ENCODE results near the gene CMA1. TPM values are rescaled to one million over a fixed set of nuclear protein-coding genes. Genes with fewer than 3 reads are reported as not detected.

Gene CMA1
- total RNA-seq, 2 experiments from 2014 or later: not detected

DNA sequence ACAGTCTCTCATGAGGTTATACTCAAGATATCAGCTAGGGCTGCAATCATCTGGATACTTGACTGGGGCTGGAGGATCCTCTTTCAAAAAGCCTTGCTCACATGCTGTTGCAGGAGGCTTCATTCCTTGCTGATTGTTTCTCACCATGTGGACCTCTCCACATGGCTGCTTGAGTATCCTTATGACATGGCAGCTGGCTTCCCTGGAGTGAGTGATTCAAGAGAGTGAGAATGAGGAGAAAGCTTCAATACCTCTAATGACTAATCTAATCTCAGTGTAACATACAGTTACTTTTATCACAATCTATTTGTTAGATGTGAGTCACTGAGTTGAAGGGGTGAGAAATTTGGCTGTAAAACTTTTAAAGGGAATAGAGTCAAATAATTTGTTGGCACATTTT, 51.1 kb downstream of the CMA1 start:
- Mint-ChIP-seq H3K9me3 (no peaks in the 10 kb centered on the region), H3K4me1 (ENCODE audit: low read depth) (no peaks in the 10 kb centered on the region), H3K4me3 (no peak overlapping the region), H3K36me3 (ENCODE audit: low read depth) (peaks cover 10% of the 10 kb centered on the region), H3K27me3 (no peaks in the 10 kb centered on the region), H3K27ac (no peak overlapping the region)
- intact Hi-C loops (cut with DNase I, micrococcal nuclease): no loop called here
- no peak for TF ChIP-seq CTCF (IDR thresholded peaks at IDR 0.05)
- ChIA-PET CTCF (no interaction called here), POLR2A (no interaction called here)
- Histone ChIP-seq H3K9me3 (ENCODE audit: control insufficient read depth in 1 of 2, insufficient read depth in 1 of 2, low read length in 2 of 2) (peaks cover 0 to 3% of the 10 kb centered on the region in 2 experiments), H3K27me3 (ENCODE audit: control insufficient read depth in 1 of 2, insufficient read depth in 2 of 2, low read length in 2 of 2) (no peaks in the 10 kb centered on the region), H3K36me3 (ENCODE audit: insufficient read depth, low read length) (no peaks in the 10 kb centered on the region), H3K4me3 (ENCODE audit: low read length) (no peak overlapping the region), H3K27ac (ENCODE audit: low read depth in 1 of 2, low read length in 2 of 2) (no peak overlapping the region), H3K4me1 (ENCODE audit: insufficient read depth, low read length) (no peaks in the 10 kb centered on the region)
- DNase-seq (no peak), ATAC-seq (ENCODE audit: poor library complexity) (no peak)

Other genes starting within 250 kb of the CMA1 start
- gene TGM1, start 245.1 kb downstream of the CMA1 start, total RNA-seq: 1 to 10 TPM; 3.5 to 3.9 TPM
- 10 to 100 TPM; 52.3 to 55.2 TPM for gene RABGGTA, start 236.7 kb downstream of the CMA1 start, total RNA-seq
- gene DHRS1, start 208.5 kb downstream of the CMA1 start, total RNA-seq: 10 to 100 TPM; 21.5 to 23.5 TPM
- 10 to 100 TPM; 25.9 to 27.5 TPM for gene NOP9, start 208.4 kb downstream of the CMA1 start, total RNA-seq
- 1 to 10 TPM; 7.4 to 9.2 TPM for gene CIDEB, start 200.3 kb downstream of the CMA1 start, total RNA-seq
- gene LTB4R2, start 198.1 kb downstream of the CMA1 start, total RNA-seq: 10 to 100 TPM; 16.4 to 18.2 TPM
- gene LTB4R, start 196.8 kb downstream of the CMA1 start, total RNA-seq: 10 to 100 TPM; 15.6 to 18.3 TPM
- 1 to 10 TPM; 4.7 to 5.9 TPM for gene ADCY4, start 173.2 kb downstream of the CMA1 start, total RNA-seq
- 10 to 100 TPM; 18.1 to 18.9 TPM for gene RIPK3, start 168.3 kb downstream of the CMA1 start, total RNA-seq
- not detected for gene NFATC4, start 140.1 kb downstream of the CMA1 start, total RNA-seq
- under 1 TPM; 0.08 to 0.25 TPM for gene NYNRIN, start 109.3 kb downstream of the CMA1 start, total RNA-seq
- gene CBLN3, start 78.6 kb downstream of the CMA1 start, total RNA-seq: 1 to 10 TPM; 1.6 to 1.7 TPM
- 100 to 1,000 TPM; 170 to 173 TPM for gene KHNYN, start 78.3 kb downstream of the CMA1 start, total RNA-seq
- 10 to 100 TPM; 71.7 to 74.7 TPM for gene SDR39U1, start 65.5 kb downstream of the CMA1 start, total RNA-seq
- not detected for gene CTSG, start 68.0 kb upstream of the CMA1 start, total RNA-seq
- gene GZMH, start 101.4 kb upstream of the CMA1 start, total RNA-seq: 1 to 10 TPM in 1 of 2 experiments, under 1 TPM in 1; 0.56 to 1.2 TPM
- gene GZMB, start 125.9 kb upstream of the CMA1 start, total RNA-seq: 1 to 10 TPM; 2.4 to 2.9 TPM

Measured in CD4-positive, alpha-beta T cell (primary cell).